M059J (cell line): ENCODE results near the gene LCN10. TPM values are rescaled to one million over a fixed set of nuclear protein-coding genes. Genes with fewer than 3 reads are reported as not detected.
"Not testable (repeated sequence)": the region's sequence is repeated elsewhere in the genome, so short reads cannot be mapped to it uniquely, and the experiment has no call there.

Experiments used
- DNase-seq: peaks from one replicate; pipeline ENCODE4 v3.0.0-alpha.2; 2012; ENCODE audit warnings: low read depth
- total RNA-seq: library from RNA; depleted of rRNA; stranded (reverse); fragments of >200 nt; shearing (Covaris generic); gene quantifications from 2 replicates; pipeline ENCODE4 v1.2.3, GENCODE V29; 2014

The LCN10 gene
- total RNA-seq, 1 experiment from 2014 or later, result not detected

DNA sequence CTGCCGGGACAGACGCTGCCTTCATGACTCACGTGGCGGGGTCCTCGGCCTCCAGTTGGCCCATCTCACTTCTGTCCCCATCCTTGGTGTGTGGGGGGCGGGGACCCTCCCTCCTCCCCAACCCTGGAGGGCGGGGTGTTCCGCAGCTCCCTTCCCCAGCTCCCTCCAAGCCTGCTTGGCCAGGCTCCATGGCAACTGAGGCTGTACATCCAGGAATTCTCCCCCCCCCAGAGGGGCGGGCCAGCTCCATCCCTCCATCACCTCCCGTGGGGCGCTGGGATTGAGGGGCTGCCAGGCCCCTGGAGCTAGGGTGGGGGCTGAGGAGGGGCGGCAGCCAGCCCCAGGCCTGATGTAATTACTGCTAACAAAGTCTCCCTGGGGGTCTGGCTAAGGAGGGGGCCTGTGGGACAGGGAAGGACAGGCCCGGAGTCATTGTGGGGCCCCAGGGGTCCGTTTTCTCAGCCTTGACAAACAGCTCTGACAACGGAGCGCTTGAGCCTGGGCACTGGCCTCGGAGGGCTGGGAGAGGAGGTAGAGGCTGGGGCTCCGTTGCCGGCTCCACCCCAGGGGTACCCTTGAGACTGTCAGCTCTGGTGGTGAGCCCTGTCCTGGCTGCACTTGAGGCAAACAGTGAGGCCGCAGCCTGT is 22.4 kb downstream of the LCN10 start:
- DNase-seq, result no peak

DNA sequence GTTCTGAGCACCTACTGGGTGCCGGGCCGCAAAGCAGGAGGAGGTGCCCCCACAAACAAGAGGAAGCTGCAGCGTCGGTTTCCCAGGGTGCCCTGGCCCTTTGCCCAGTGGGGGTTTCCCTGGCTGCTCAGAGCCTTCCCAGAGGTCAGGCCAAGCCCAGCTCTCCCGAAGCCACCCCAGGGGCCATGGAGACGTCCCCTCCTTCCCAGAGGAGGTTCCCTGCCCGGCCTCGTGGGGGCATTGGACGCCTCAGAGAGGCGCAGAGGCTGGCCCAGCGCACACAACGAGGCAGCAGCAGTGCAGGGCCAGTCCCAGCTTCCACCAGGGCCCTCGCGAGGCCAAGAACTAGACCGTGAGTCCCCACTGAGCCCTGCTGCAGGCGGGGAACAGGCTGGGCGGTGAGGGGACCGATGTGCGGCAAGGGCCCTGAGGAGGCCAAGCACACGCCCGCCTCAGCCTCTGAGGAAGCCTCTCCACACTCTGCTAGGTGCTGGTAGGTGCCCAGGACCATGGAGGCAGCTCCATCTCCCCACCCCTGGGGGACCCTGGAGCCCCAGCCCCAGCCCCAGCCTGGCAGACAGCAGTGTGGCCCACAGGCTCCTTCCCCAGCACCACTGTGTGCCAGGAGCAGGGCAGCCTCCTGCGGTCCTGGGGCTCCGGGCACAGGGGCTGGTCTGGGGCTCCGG is 23.4 kb downstream of the LCN10 start:
- no peak for DNase-seq

DNA sequence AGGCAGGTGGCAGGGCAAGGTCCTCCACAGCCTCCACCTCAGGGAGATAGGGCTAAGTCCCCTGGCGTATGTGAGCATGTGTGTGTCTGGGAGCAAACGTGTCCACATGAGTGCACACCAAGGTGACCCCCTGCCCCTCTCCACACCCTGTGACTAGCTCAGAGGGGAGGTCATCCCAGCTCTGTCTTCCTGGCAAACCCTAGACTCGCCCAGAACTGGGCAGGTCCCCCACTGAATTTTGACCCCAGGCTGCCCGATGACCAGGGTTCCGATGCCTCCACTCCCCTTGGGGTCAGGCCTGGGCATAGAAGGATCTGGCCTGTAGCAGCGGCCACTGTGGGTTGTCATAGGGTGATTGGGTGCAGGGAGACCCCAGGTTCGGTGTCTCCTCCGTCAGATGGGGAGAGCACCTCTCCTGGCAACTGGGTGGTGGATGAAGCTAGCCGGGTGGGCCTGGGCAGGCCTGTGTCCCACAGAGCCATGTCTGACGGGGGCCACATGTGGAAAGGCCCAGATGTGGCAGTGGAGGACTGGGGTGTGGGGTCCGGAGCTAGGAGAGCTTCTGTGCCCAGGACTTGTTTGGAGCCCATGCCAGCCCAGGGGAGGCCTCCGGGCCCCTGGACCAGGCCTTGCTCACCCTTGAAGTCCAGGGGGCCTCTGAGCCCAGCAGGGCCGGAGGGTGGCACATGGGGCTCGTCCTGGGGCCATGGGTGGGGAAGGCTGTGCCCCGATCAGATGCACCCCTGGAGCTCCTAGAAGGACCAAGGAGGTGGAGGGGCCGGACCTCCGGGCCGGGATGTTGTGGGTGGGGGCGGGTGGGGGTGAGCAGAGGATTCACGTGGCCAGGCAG is 24.2 kb downstream of the LCN10 start:
- no peak for DNase-seq

DNA sequence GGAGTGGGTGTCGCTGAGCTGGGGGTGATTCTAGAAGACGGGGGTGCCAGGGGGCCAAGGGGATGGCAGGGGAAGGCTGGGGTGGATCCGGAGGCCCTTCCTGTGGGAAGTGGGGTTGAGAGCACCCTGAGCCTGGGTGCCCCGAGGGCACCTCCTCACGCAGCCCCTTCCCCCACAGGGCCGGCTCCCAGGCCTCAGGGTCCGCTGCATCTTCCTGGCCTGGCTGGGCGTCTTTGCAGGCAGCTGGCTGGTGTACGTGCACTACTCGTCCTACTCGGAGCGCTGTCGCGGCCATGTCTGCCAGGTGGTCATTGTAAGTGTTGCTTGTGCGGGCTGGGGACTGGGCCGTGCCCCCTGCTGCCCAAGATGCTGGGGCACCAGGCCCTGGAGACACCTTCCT is 25.3 kb downstream of the LCN10 start:
- DNase-seq, result no peak

DNA sequence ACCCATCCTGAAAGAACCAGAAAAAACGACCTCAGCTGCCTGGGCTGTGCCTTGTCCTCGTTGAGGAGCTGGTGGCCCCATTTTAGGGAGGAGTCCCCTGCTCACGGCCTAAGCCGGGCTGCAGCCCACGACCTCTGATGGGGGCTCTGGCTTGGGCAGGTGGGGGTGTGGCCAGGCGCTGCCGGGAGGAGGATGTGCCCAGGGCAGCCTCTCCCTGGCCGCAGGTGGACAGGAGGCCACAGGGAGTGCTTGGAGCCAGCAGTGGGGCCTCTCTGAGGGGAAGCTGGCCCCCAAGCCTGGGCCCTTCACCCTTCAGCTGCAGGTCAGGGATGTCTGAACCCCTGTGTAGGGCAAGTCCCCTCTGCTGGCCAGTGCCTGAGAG is 27.9 kb downstream of the LCN10 start:
- DNase-seq, result no peak

DNA sequence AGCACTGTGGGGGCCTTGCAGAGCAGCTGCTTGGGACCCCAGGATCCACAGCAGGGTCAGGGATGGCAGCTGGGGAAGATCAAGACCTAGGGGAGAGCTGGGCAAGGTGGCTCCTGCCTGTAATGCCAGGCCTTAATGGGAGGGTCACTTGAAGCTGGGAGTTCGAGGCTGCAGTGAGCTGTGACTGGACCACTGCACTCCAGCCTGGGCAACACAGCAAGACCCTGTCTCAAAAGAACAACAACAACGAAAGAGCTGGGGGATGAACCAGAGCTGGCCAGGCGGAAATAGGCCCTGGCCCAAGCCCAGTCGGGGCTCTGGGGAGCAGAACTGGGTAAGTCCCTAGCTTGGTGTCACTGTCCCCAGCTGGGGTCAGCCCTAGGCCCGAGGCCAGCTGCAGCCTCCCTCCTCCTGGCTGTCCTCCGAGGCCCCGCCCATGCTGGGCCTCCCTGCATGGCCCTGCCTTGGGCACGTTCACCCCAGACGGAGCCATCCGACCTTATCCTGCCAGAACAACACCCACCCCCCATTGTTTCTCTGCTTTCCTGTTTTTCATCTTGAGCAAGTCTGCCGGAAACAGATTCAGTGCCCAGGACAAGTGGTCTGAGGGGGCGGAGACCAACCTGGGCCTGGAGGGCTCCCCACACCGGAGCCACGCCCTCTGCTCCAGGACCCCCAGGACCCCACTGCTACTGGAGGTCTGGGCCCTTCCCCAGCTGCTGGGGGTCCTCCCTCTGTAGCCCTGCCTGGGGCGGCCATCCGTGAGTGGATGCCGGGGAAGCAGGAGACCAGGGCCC is 28.4 kb downstream of the LCN10 start:
- DNase-seq, result no peak

DNA sequence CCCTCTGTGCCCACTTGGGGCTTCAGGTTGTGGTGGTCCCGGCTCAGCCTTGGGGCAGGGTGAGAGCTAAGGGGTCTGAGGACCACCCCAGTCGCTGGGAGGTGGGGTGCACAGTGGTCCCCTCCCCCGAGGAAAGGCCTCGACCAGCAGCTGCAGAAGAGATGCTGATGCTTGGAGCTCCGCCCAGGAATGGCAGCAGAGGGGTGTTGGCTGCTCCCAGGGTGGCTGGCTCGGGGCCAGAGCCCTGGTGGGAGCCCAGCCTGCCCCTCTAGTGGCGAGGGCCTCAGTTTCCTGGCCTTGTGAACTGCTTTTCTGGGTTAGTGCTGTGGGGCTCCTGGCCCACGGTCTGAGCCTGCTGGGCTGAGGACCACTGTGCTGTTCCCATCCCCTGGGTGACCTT is 29.2 kb downstream of the LCN10 start:
- no peak for DNase-seq

DNA sequence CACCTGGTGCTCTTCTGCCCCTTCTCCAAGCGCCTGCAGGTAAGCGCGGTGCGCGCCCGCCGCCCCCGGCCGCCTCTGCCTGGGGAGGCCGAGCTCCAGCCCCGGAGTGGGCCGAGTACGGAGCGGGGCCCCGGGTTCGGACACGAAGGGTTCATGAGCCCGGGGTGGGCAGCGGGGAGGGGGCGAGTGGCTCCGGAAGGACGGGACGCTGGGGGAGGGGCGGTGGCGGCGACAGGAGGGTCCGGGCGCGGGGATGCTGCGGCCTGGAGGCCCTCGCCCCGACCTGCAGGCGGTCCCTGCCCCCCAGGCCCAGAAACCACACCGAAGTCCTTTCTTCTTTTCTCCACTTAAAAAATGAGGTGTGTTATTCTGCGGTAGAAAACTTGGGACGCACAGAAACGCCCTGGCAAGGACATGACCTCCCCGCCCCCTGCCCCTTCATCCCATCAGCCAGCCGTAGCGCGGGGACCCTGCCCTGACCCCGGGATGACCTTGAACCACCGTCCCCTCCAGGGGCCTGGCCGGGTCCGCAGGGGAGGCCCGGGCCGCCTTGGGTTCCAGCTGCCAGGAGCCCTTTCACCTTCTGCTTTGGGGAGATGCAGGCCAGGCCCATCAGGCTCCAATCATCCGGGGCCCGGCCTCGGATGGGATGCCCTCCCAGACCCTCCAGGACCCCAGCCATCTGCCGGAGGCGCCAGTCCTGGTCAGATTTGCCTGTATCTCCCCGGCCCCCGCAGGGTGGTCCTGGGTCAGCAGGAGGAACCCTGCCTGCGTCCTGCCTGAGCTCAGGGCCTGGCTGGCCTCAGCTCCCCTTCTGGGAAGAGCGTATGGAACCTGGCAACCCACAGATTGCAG is 29.8 kb downstream of the LCN10 start:
- no peak for DNase-seq

DNA sequence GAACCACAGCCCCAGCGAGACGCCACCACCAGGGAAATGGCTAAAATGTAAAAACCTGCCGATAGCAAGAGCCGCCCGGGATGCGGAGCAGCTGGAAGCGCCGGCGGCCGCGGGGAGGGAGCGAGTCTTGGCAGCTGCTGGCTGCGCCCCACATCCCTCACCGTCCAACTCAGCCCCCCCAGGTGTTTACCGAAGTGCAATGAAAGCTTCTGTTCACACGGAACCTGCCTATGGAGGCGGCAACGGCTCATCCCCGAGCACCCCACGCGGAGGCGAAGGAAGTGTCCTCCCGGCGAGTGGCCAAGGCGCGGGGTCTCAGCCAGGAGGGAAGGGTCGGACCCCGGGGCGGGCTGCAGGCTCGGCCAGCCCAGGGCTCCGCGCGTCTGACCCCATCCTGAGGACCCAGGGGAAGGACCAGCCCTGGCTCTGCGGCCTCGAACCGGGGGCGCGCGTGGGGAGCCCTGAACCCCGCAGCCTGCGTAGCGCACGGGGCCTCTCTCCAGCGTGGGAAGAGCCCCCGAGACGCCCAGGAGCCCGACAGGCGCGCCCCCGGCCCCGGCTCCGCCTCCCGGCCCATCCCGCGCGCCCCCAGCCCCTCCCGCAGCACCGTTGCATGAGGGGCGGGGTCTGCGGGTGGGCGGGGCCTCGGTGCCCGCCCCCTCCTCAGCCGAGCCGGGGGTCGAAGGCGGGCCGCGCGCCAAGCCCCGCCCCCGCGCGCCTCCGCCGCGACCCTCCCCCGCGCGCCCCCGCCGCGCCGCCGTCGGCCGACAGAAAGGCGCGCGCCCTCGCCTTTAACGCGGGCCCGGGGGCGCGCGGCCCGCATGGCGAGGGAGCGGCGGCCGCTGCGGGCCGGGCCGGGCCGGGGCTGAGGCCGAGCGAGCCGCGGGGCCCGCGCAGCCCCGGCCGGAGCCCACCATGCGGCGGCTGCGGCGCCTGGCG is 30.7 kb downstream of the LCN10 start, which contains the start of gene DIPK1B:
DIPK1B (plus strand) TSS at position 822 of the 939 bp plus-strand sequence; CDS start at position 916, 94 bp downstream.
- no peak for DNase-seq

DNA sequence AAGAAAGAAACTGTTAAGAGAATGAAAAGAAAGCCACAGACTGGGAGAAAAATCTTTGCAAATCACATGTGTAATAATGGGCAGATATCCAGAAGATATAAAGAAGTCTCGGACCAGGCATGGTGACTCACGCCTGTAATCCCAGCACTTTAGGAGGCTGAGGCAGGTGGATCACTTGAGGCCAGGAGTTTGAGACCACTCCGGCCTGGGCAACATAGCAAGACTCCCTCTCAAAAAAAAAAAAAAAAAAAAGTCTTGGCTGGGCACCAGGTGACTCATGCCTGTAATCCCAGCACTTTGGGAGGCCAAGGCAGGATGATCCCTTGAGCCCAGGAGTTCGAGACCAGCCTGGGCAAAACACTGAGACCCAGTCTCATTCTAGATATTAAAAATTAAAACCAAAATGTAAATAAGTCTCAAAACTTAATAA is 31.5 kb downstream of the LCN10 start:
- peak; percentile 76 for DNase-seq

DNA sequence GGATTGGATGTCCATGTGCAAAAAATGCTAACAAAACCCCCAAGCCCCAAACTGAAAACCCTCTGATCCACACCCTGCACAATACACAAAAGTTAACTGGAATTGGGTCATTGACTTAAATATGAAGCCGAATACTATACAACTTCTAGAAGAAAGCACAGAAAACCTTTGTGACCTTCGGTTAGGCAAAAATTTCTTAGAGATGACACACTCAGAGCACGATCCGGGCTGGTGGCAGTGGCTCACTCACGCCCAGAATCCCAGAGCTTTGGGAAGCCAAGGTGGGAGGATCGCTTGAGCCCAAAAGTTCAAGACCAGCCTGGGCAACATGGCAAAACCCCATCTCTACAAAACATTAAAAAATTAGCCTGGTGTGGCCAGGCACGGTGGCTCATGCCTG is 32.2 kb downstream of the LCN10 start:
- peak; percentile 78 for DNase-seq

DNA sequence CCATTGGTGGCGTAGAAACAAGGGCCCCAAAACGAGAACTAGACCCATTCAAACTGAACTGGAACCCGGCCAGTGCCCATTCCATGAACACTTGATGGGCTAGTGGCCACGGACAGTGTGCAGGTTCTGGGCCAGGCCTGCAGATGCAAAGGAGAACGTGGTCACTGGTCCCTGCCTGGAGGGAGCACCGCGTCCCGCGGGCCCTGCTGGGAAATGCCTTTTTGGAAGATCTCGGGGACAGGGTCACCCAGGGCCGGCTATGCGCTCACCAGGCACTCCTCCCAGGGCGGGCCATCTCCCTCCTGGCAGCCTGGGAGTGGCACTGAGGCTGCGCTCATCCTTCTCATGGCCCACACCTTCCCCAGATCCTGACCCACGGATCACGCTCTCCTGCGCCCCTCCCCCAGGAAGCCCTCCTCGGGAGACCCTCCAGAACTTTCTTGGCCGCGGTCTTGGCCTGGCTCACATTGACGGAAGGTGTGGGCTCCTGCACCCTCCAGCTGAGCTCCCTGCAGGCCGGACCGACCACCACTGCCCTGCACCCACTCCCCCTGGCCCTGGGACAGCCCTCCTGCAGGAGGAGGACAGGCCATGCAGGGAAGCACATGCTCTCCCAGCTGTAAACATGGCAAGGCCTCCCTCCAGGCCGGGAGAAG is 33.2 kb downstream of the LCN10 start:
- DNase-seq, result no peak

DNA sequence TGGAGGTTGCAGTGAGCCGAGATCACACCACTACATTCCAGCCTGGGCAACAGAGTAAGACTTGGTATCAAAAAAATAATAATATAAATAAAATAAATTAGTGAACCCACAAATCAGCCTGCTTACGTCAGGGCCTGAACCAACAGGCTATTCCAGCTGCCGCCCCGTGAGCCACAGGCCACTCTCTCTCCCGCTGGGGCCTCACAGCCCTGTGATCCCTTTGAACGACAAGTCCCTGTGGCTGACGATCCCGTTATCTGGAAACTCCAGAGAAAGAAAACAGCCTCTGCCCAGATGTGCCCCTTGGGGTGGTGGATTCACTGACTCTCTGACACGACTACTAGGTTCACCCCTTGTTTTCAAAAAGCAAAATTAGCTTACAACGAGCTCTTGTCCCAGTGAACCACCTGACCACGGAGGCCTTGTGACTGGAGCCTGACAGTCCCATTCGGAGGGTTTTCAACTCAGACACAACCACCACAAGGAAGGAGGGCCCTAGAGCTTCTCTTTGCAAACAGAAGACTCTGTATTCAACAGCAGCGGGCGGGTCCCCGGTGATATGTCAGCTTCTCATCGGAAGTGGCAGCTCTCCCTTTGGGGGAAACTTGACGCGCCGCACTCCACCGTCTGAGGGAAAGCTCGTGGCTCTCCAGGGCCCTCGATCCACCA is 34.8 kb downstream of the LCN10 start:
- no peak for DNase-seq

DNA sequence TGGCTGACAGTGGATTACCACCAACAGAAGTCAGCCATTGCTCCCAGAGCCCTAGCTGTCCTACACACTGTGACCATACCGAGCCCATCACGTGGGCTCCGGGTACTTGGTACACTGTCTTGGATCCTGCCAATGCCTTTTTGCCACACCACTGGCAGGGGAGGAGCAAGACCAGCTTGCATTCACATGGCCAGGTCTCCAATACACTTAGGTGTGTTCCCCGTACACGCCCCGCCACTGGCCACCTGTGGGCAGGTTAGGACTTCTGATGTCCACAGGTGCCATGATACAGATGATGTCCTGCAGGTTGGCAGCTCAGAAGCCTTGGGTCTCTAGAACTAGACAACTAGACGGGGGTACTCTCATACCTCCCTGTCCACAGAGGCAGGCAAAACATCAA is 35.7 kb downstream of the LCN10 start:
- DNase-seq, result no peak

DNA sequence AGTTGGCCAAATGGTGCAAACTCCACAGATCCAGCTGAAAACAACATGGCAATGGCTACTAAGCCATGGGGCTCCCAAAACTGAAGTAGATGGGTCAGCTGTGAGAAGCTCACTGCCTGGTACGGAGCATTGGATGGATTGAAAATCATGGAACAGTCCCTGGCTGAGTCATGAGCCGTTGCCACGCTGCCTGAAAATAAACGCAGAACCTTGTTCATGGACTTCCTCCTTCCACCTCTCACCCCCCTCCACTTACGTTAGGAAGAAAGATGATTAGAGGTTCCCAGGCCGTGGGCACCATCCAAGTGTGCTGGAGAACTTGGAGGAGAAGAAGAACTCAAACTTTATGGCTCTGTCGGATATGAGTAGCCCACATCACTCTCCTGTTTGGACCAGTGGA is 37.2 kb downstream of the LCN10 start:
- DNase-seq, result peak; percentile 70

DNA sequence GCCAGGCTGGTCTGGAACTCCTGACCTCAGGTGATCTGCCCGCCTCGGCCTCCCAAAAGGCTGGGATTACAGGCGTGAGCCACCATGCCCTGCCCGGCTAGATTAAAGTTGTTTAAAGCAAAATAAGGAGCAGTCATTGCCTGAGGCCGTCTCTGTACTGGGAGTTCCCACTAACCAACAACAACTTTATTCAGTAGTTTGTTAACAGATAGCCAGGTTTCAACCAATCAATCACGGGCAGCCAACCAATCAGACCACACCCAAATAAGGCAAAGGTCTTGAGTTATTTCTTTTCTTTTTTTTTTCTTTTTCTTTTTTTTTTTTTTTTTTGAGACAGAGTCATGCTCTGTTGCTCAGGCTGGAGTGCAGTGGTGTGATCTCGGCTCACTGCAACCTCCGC is 38.0 kb downstream of the LCN10 start:
- DNase-seq, result not testable (repeated sequence)

DNA sequence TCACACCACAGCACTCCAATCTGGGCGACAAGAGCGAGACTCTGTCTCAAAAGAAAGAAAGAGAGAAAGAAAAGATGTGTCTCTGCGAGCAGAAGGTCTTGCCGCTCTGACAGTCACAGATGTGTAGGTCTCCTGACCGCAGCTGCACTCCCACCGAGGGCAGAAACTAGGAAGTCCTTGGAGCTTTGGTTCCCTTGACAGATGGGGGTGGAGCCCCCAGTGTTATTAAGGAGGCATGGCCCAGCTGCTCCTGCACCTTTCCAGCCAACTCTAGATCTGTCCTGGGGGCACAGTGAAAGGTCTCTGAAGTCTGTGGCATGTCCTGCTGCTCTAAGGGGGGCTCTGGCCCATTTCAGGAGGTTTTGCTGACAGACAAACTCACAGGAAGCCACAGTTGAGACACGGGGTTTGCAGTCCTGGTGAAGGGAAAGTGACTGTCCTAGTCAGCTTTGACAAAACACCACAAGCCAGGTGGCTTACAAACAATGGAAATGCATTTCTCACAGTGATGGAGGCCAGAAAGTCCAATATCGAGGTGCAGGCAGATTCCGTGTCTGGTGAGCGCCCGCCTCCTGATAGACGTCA is 39.4 kb downstream of the LCN10 start:
- DNase-seq, result no peak

DNA sequence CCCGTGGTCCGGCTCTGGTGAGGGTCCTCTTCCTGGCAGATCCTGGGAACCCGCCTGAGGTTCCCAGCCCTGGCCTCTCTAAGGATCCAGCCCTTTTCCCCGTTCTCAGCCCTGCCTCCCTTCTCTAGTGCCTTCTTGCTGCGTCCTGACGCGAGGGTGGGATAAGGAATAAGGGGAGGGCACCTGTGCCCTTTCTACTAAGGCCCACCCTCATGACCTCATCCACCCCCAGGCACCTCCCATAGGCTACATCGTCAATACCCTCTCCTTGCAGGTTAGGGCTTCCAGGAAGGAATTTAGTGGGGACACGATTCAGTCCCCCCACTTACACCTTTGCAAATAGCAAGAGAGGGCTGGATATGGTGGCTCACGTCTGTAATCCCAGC is 41.1 kb downstream of the LCN10 start:
- no peak for DNase-seq
